ENCODE measurements around the gene RHEX.
"Not testable (repeated sequence)": the region's sequence is repeated elsewhere in the genome, so short reads cannot be mapped to it uniquely, and the experiment has no call there.

The RHEX gene

GRCh38 chr1:206052231-206052865 is 625 bp upstream of the RHEX start:
- H3K9ac ChIP-seq (ENCODE audit: low read length); H3K27me3 ChIP-seq (ENCODE audit: control insufficient read depth, insufficient read depth, low read length); H3K9me3 ChIP-seq (ENCODE audit: control insufficient read depth, low read length); H3K4me3 ChIP-seq (ENCODE audit: low read length); H3K36me3 ChIP-seq (ENCODE audit: control insufficient read depth, insufficient read depth, low read length): not testable (repeated sequence)
- H3K4me1 ChIP-seq (ENCODE audit: control insufficient read depth, insufficient read depth, low read length) = peaks cover 16% of the 10 kb centered on the region

GRCh38 chr1:206053616-206054015 is 643 bp downstream of the RHEX start:
- not testable (repeated sequence) for H3K9ac ChIP-seq (ENCODE audit: low read length); H3K4me1 ChIP-seq (ENCODE audit: control insufficient read depth, insufficient read depth, low read length); H3K27me3 ChIP-seq (ENCODE audit: control insufficient read depth, insufficient read depth, low read length)

GRCh38 chr1:206055069-206055625 is 2.2 kb downstream of the RHEX start:
- H3K4me1 ChIP-seq (ENCODE audit: control insufficient read depth, insufficient read depth, low read length); H3K9ac ChIP-seq (ENCODE audit: low read length); H3K4me3 ChIP-seq (ENCODE audit: low read length); H3K36me3 ChIP-seq (ENCODE audit: control insufficient read depth, insufficient read depth, low read length); H3K9me3 ChIP-seq (ENCODE audit: control insufficient read depth, low read length); H3K27me3 ChIP-seq (ENCODE audit: control insufficient read depth, insufficient read depth, low read length): not testable (repeated sequence)

More at GRCh38 chr1:206053616-206054015, 643 bp downstream of the RHEX start:
- not testable (repeated sequence) for H3K9me3 ChIP-seq (ENCODE audit: control insufficient read depth, low read length); H3K4me3 ChIP-seq (ENCODE audit: low read length); H3K36me3 ChIP-seq (ENCODE audit: control insufficient read depth, insufficient read depth, low read length)

GRCh38 chr1:206055639-206056323 is 2.8 kb downstream of the RHEX start:
- H3K4me1 ChIP-seq (ENCODE audit: control insufficient read depth, insufficient read depth, low read length); H3K36me3 ChIP-seq (ENCODE audit: control insufficient read depth, insufficient read depth, low read length); H3K4me3 ChIP-seq (ENCODE audit: low read length); H3K9ac ChIP-seq (ENCODE audit: low read length); H3K27me3 ChIP-seq (ENCODE audit: control insufficient read depth, insufficient read depth, low read length); H3K9me3 ChIP-seq (ENCODE audit: control insufficient read depth, low read length): not testable (repeated sequence)

GRCh38 chr1:206058289-206058926 is 5.4 kb downstream of the RHEX start:
- not testable (repeated sequence) for H3K36me3 ChIP-seq (ENCODE audit: control insufficient read depth, insufficient read depth, low read length); H3K9me3 ChIP-seq (ENCODE audit: control insufficient read depth, low read length); H3K4me3 ChIP-seq (ENCODE audit: low read length); H3K27me3 ChIP-seq (ENCODE audit: control insufficient read depth, insufficient read depth, low read length); H3K9ac ChIP-seq (ENCODE audit: low read length); H3K4me1 ChIP-seq (ENCODE audit: control insufficient read depth, insufficient read depth, low read length)

GRCh38 chr1:206058927-206059292 is 5.9 kb downstream of the RHEX start:
- Histone ChIP-seq H3K9me3 (ENCODE audit: control insufficient read depth, low read length) (no peaks in the 10 kb centered on the region), H3K27me3 (ENCODE audit: control insufficient read depth, insufficient read depth, low read length) (no peaks in the 10 kb centered on the region), H3K9ac (ENCODE audit: low read length) (no peak overlapping the region), H3K4me3 (ENCODE audit: low read length) (no peak overlapping the region), H3K4me1 (ENCODE audit: control insufficient read depth, insufficient read depth, low read length) (no peaks in the 10 kb centered on the region), H3K36me3 (ENCODE audit: control insufficient read depth, insufficient read depth, low read length) (no peaks in the 10 kb centered on the region)

- no peak overlapping the region for H3K4me3 ChIP-seq (ENCODE audit: low read length)
- no peak overlapping the region for H3K9ac ChIP-seq (ENCODE audit: low read length)
- no peaks in the 10 kb centered on the region for H3K4me1 ChIP-seq (ENCODE audit: control insufficient read depth, insufficient read depth, low read length)
- H3K9me3 ChIP-seq (ENCODE audit: control insufficient read depth, low read length) = no peaks in the 10 kb centered on the region
- no peaks in the 10 kb centered on the region for H3K27me3 ChIP-seq (ENCODE audit: control insufficient read depth, insufficient read depth, low read length)
- H3K36me3 ChIP-seq (ENCODE audit: control insufficient read depth, insufficient read depth, low read length) = no peaks in the 10 kb centered on the region
Observed at GRCh38 chr1:206059355-206059915, 6.5 kb downstream of the RHEX start.

GRCh38 chr1:206060844-206061243 is 7.9 kb downstream of the RHEX start:
- no peaks in the 10 kb centered on the region for H3K4me1 ChIP-seq (ENCODE audit: control insufficient read depth, insufficient read depth, low read length)
- H3K36me3 ChIP-seq (ENCODE audit: control insufficient read depth, insufficient read depth, low read length) = no peaks in the 10 kb centered on the region
- H3K4me3 ChIP-seq (ENCODE audit: low read length) = no peak overlapping the region
- no peaks in the 10 kb centered on the region for H3K27me3 ChIP-seq (ENCODE audit: control insufficient read depth, insufficient read depth, low read length)
- no peak overlapping the region for H3K9ac ChIP-seq (ENCODE audit: low read length)
- H3K9me3 ChIP-seq (ENCODE audit: control insufficient read depth, low read length) = no peaks in the 10 kb centered on the region

- H3K4me3 ChIP-seq (ENCODE audit: low read length) = no peak overlapping the region
- no peaks in the 10 kb centered on the region for H3K27me3 ChIP-seq (ENCODE audit: control insufficient read depth, insufficient read depth, low read length)
- H3K9me3 ChIP-seq (ENCODE audit: control insufficient read depth, low read length) = no peaks in the 10 kb centered on the region
- H3K4me1 ChIP-seq (ENCODE audit: control insufficient read depth, insufficient read depth, low read length) = peaks cover 6% of the 10 kb centered on the region
- no peak overlapping the region for H3K9ac ChIP-seq (ENCODE audit: low read length)
- no peaks in the 10 kb centered on the region for H3K36me3 ChIP-seq (ENCODE audit: control insufficient read depth, insufficient read depth, low read length)
Observed at GRCh38 chr1:206062464-206062863, 9.5 kb downstream of the RHEX start.

GRCh38 chr1:206064001-206064400 is 11.0 kb downstream of the RHEX start:
- H3K36me3 ChIP-seq (ENCODE audit: control insufficient read depth, insufficient read depth, low read length); H3K27me3 ChIP-seq (ENCODE audit: control insufficient read depth, insufficient read depth, low read length); H3K9ac ChIP-seq (ENCODE audit: low read length); H3K4me1 ChIP-seq (ENCODE audit: control insufficient read depth, insufficient read depth, low read length); H3K9me3 ChIP-seq (ENCODE audit: control insufficient read depth, low read length); H3K4me3 ChIP-seq (ENCODE audit: low read length): not testable (repeated sequence)

GRCh38 chr1:206064501-206064900 is 11.5 kb downstream of the RHEX start:
- not testable (repeated sequence) for H3K4me1 ChIP-seq (ENCODE audit: control insufficient read depth, insufficient read depth, low read length); H3K4me3 ChIP-seq (ENCODE audit: low read length); H3K9ac ChIP-seq (ENCODE audit: low read length)

GRCh38 chr1:206065547-206066145 is 12.7 kb downstream of the RHEX start:
- Histone ChIP-seq H3K9ac (ENCODE audit: low read length) (no peak overlapping the region), H3K27me3 (ENCODE audit: control insufficient read depth, insufficient read depth, low read length) (no peaks in the 10 kb centered on the region), H3K36me3 (ENCODE audit: control insufficient read depth, insufficient read depth, low read length) (no peaks in the 10 kb centered on the region), H3K9me3 (ENCODE audit: control insufficient read depth, low read length) (no peaks in the 10 kb centered on the region), H3K4me1 (ENCODE audit: control insufficient read depth, insufficient read depth, low read length) (peaks cover 6% of the 10 kb centered on the region), H3K4me3 (ENCODE audit: low read length) (no peak overlapping the region)

More at GRCh38 chr1:206064501-206064900, 11.5 kb downstream of the RHEX start:
- not testable (repeated sequence) for H3K27me3 ChIP-seq (ENCODE audit: control insufficient read depth, insufficient read depth, low read length); H3K36me3 ChIP-seq (ENCODE audit: control insufficient read depth, insufficient read depth, low read length); H3K9me3 ChIP-seq (ENCODE audit: control insufficient read depth, low read length)

All from mucosa of stomach (tissue), 1 donor.